IPS-15b (cell line): ENCODE results near the gene USH1G.

ENCODE experiments used
- H3K27me3 ChIP-seq: one replicate; pipeline ENCODE4 v1.6.1; 2013; ENCODE audit warnings: low read length; ENCODE audit not compliant: control insufficient read depth, insufficient read depth
- H3K36me3 ChIP-seq: one replicate; pipeline ENCODE4 v1.6.1; 2013; ENCODE audit warnings: low read length; ENCODE audit not compliant: control insufficient read depth, insufficient read depth
- H3K4me1 ChIP-seq: one replicate; pipeline ENCODE4 v1.6.1; 2013; ENCODE audit warnings: mild to moderate bottlenecking, low read length; ENCODE audit not compliant: control insufficient read depth, insufficient read depth
- H3K4me3 ChIP-seq: one replicate; pipeline ENCODE4 v1.5.1; 2013; ENCODE audit warnings: low read depth, low read length
- H3K9ac ChIP-seq: one replicate; pipeline ENCODE4 v1.6.1; 2013; ENCODE audit warnings: low read depth, mild to moderate bottlenecking, low read length
- H3K9me3 ChIP-seq: one replicate; pipeline ENCODE4 v1.6.1; 2013; ENCODE audit warnings: mild to moderate bottlenecking, low read length; ENCODE audit not compliant: control insufficient read depth, insufficient read depth

Gene USH1G

GRCh38 chr17:74892013-74892841 is 30.8 kb downstream of the USH1G start:
- Histone ChIP-seq H3K9ac (no peak overlapping the region), H3K4me1 (peaks cover 3% of the 10 kb centered on the region), H3K27me3 (peaks cover 44% of the 10 kb centered on the region), H3K4me3 (peak overlapping the region; percentile 75), H3K36me3 (no peaks in the 10 kb centered on the region), H3K9me3 (no peaks in the 10 kb centered on the region)

GRCh38 chr17:74890554-74890953 is 32.5 kb downstream of the USH1G start:
- Histone ChIP-seq H3K27me3 (peaks cover 33% of the 10 kb centered on the region), H3K36me3 (no peaks in the 10 kb centered on the region), H3K9me3 (no peaks in the 10 kb centered on the region), H3K4me3 (no peak overlapping the region), H3K9ac (no peak overlapping the region), H3K4me1 (peaks cover 3% of the 10 kb centered on the region)

- H3K4me1 ChIP-seq = no peaks in the 10 kb centered on the region
- H3K4me3 ChIP-seq = no peak overlapping the region
- H3K9me3 ChIP-seq = no peaks in the 10 kb centered on the region
- H3K9ac ChIP-seq = no peak overlapping the region
- H3K27me3 ChIP-seq = peaks cover 20% of the 10 kb centered on the region
- no peaks in the 10 kb centered on the region for H3K36me3 ChIP-seq
These were observed 34.6 kb downstream of the USH1G start for GRCh38 chr17:74888469-74888868.

- Histone ChIP-seq H3K4me1 (peaks cover 7% of the 10 kb centered on the region), H3K4me3 (no peak overlapping the region), H3K9ac (no peak overlapping the region), H3K9me3 (no peaks in the 10 kb centered on the region), H3K36me3 (no peaks in the 10 kb centered on the region), H3K27me3 (peaks cover 8% of the 10 kb centered on the region)
These were observed 39.8 kb downstream of the USH1G start for GRCh38 chr17:74883241-74883745.

- Histone ChIP-seq H3K9ac (no peak overlapping the region), H3K4me3 (no peak overlapping the region), H3K27me3 (peaks cover 8% of the 10 kb centered on the region), H3K9me3 (no peaks in the 10 kb centered on the region), H3K4me1 (peaks cover 7% of the 10 kb centered on the region), H3K36me3 (no peaks in the 10 kb centered on the region)
These were observed 40.4 kb downstream of the USH1G start for GRCh38 chr17:74882517-74883240.

GRCh38 chr17:74881073-74881472 is 42.0 kb downstream of the USH1G start:
- H3K9me3 ChIP-seq = no peaks in the 10 kb centered on the region
- H3K27me3 ChIP-seq = peaks cover 8% of the 10 kb centered on the region
- H3K36me3 ChIP-seq = no peaks in the 10 kb centered on the region
- H3K4me1 ChIP-seq = peaks cover 7% of the 10 kb centered on the region
- no peak overlapping the region for H3K9ac ChIP-seq
- H3K4me3 ChIP-seq = no peak overlapping the region

GRCh38 chr17:74879308-74879707 is 43.7 kb downstream of the USH1G start:
- Histone ChIP-seq H3K4me1 (peaks cover 10% of the 10 kb centered on the region), H3K9me3 (no peaks in the 10 kb centered on the region), H3K36me3 (no peaks in the 10 kb centered on the region), H3K4me3 (no peak overlapping the region), H3K27me3 (peaks cover 8% of the 10 kb centered on the region), H3K9ac (no peak overlapping the region)

- H3K9ac ChIP-seq = no peak overlapping the region
- H3K27me3 ChIP-seq = peaks cover 8% of the 10 kb centered on the region
- no peaks in the 10 kb centered on the region for H3K9me3 ChIP-seq
- no peaks in the 10 kb centered on the region for H3K36me3 ChIP-seq
- H3K4me3 ChIP-seq = no peak overlapping the region
- H3K4me1 ChIP-seq = peaks cover 10% of the 10 kb centered on the region
These were observed 44.4 kb downstream of the USH1G start for GRCh38 chr17:74878658-74879057.

GRCh38 chr17:74877592-74878548 is 45.2 kb downstream of the USH1G start:
- Histone ChIP-seq H3K9ac (no peak overlapping the region), H3K4me1 (peaks cover 4% of the 10 kb centered on the region), H3K9me3 (no peaks in the 10 kb centered on the region), H3K4me3 (no peak overlapping the region), H3K36me3 (no peaks in the 10 kb centered on the region), H3K27me3 (peaks cover 8% of the 10 kb centered on the region)

GRCh38 chr17:74875977-74876593 is 47.0 kb downstream of the USH1G start:
- no peaks in the 10 kb centered on the region for H3K9me3 ChIP-seq
- peaks cover 8% of the 10 kb centered on the region for H3K27me3 ChIP-seq
- peaks cover 3% of the 10 kb centered on the region for H3K4me1 ChIP-seq
- no peak overlapping the region for H3K9ac ChIP-seq
- H3K4me3 ChIP-seq = no peak overlapping the region
- peaks cover 4% of the 10 kb centered on the region for H3K36me3 ChIP-seq
